B cell (primary cell): ENCODE data around the gene SZT2.

ENCODE experiments used
- EZH2 ChIP-seq: IDR thresholded peaks from 2 replicates; pipeline ENCODE4 v1.6.1; 2012; ENCODE audit warnings: borderline replicate concordance, low read depth, mild to moderate bottlenecking, moderate library complexity, low read length; ENCODE audit not compliant: insufficient read depth, poor library complexity, severe bottlenecking
- TF ChIP-seq, protein P1 (sequence below): fragments of 200-600 bp; IDR thresholded peaks from one replicate; pipeline ENCODE4 v1.8.0; 2022; ENCODE audit warnings: antibody characterized with exemption, mild to moderate bottlenecking

DNA sequence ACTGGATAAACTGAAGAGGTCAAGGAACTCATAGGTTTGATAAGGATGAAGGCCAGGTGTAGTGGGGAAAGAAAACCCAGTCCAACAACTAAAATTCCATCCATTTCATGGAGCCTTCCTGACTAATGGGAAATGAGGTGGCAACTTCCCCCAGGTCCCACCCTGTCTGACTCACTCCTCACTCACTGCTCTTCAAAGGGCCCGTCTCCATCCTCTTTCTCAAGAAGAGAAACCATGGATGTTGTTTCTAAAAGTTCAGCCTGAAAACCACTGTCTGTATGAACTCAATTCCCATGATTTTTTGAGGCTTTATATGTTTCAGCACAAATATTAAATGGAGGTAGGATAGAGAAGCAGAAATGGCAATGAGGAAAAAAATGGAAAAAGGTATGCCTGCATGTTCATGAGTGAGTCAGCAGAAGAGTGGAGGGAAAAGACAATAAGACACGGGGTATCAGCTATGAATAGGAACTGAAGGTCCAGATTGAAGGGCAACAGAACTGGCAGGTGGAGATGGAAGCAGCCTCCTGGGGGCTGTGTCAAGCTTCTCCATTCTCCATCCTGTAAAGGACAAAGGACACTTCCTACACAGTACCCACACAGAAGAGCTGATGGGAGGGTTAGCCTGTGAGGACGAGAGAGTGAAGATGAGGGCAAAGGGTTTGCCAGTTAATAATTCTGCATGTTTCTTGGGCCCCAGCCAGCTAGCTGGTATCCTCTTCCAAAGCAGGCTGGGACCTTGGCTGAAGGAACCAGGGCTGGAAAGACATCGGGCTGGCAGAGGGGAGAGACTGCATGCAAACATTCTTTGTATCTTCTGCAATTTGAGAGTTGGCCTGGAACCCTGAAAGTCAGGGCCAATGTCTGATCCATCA, 16.4 kb upstream of the SZT2 start:
- TF ChIP-seq, protein P1, sequence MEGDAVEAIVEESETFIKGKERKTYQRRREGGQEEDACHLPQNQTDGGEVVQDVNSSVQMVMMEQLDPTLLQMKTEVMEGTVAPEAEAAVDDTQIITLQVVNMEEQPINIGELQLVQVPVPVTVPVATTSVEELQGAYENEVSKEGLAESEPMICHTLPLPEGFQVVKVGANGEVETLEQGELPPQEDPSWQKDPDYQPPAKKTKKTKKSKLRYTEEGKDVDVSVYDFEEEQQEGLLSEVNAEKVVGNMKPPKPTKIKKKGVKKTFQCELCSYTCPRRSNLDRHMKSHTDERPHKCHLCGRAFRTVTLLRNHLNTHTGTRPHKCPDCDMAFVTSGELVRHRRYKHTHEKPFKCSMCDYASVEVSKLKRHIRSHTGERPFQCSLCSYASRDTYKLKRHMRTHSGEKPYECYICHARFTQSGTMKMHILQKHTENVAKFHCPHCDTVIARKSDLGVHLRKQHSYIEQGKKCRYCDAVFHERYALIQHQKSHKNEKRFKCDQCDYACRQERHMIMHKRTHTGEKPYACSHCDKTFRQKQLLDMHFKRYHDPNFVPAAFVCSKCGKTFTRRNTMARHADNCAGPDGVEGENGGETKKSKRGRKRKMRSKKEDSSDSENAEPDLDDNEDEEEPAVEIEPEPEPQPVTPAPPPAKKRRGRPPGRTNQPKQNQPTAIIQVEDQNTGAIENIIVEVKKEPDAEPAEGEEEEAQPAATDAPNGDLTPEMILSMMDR = no peak
- no peak for TF ChIP-seq EZH2
